ENCODE results near the gene TAX1BP3. TPM values are rescaled to one million over a fixed set of nuclear protein-coding genes. Genes with fewer than 3 reads are reported as not detected.

The TAX1BP3 gene
- total and polyA plus RNA-seq, 11 donors = 122 to 291 (median 177) TPM

- WGBS, 4 donors = 76 to 81% (median 78%) methylated on average over 14 to 20 of the region's 20 CpGs
- peaks cover 0 to 20% (median 4%) of the 10 kb centered on the region in 9 donors for H3K27me3 ChIP-seq
- H3K9me3 ChIP-seq = no peaks in the 10 kb centered on the region
- intact Hi-C loops (cut with DNase I) = no loop called here
- H3K4me3 ChIP-seq = no peak overlapping the region
- ATAC-seq (no peak), DNase-seq (no peak)
- H3K27ac ChIP-seq = no peak overlapping the region
- no peak for TF ChIP-seq CTCF (IDR thresholded peaks at IDR 0.05)
- TF ChIP-seq POLR2A (IDR thresholded peaks at IDR 0.05) = no peak
- H3K36me3 ChIP-seq = peaks cover 0 to 4% (median 0%) of the 10 kb centered on the region in 9 donors
- H3K4me1 ChIP-seq = peaks cover 0 to 8% (median 0%) of the 10 kb centered on the region in 12 donors
These were observed 13.2 kb upstream of the TAX1BP3 start for GRCh38 chr17:3681565-3681964.

- ATAC-seq (no peak), DNase-seq (no peak)
- Histone ChIP-seq H3K4me3 (no peak overlapping the region), H3K36me3 (peaks cover 0 to 4% (median 0%) of the 10 kb centered on the region in 9 donors), H3K4me1 (peaks cover 0 to 8% (median 0%) of the 10 kb centered on the region in 12 donors), H3K9me3 (no peaks in the 10 kb centered on the region), H3K27me3 (peaks cover 0 to 20% (median 4%) of the 10 kb centered on the region in 9 donors), H3K27ac (no peak overlapping the region)
- intact Hi-C loops (cut with DNase I) = no loop called here
- TF ChIP-seq CTCF (IDR thresholded peaks at IDR 0.05) (no peak), POLR2A (IDR thresholded peaks at IDR 0.05) (no peak)
- WGBS, 4 donors = 82 to 88% (median 85%) methylated on average over 11 to 12 of the region's 12 CpGs
These were observed 12.7 kb upstream of the TAX1BP3 start for GRCh38 chr17:3681057-3681456.

- Histone ChIP-seq H3K36me3 (peaks cover 0 to 4% (median 0%) of the 10 kb centered on the region in 9 donors), H3K4me1 (peaks cover 0 to 8% (median 0%) of the 10 kb centered on the region in 12 donors), H3K9me3 (no peaks in the 10 kb centered on the region), H3K4me3 (no peak overlapping the region), H3K27ac (no peak overlapping the region), H3K27me3 (peaks cover 0 to 15% (median 0%) of the 10 kb centered on the region in 9 donors)
- TF ChIP-seq CTCF (IDR thresholded peaks at IDR 0.05) = no peak
- TF ChIP-seq POLR2A (IDR thresholded peaks at IDR 0.05) = no peak
- ATAC-seq (no peak), DNase-seq (no peak)
- 55 to 62% (median 60%) methylated on average over 16 to 20 of the region's 20 CpGs for WGBS, 4 donors
- intact Hi-C loops (cut with DNase I) = no loop called here
These were observed 11.3 kb upstream of the TAX1BP3 start for GRCh38 chr17:3679531-3680126.

GRCh38 chr17:3678821-3679530 lies 10.6 kb upstream of the TAX1BP3 start:
- Histone ChIP-seq H3K4me3 (no peak overlapping the region), H3K4me1 (peaks cover 0 to 8% (median 0%) of the 10 kb centered on the region in 12 donors), H3K27ac (no peak overlapping the region), H3K36me3 (peaks cover 0 to 4% (median 0%) of the 10 kb centered on the region in 9 donors), H3K9me3 (no peaks in the 10 kb centered on the region), H3K27me3 (peaks cover 0 to 15% (median 0%) of the 10 kb centered on the region in 9 donors)
- TF ChIP-seq CTCF (IDR thresholded peaks at IDR 0.05) = no peak
- TF ChIP-seq POLR2A (IDR thresholded peaks at IDR 0.05) = no peak
- intact Hi-C loops (cut with DNase I) = no loop called here
- ATAC-seq = no peak
- no peak for DNase-seq
- 85 to 91% (median 89%) methylated on average over 21 to 27 of the region's 27 CpGs for WGBS, 4 donors

Data from heart left ventricle (tissue), 16 donors.